ENCODE measurements around the gene CBFA2T3. TPM values are rescaled to one million over a fixed set of nuclear protein-coding genes. Genes with fewer than 3 reads are reported as not detected.

Gene CBFA2T3
- total and polyA plus RNA-seq, 2 donors (not counting 1 experiment from before 2014, with no cell fraction given) = 40.8 to 58.3 TPM

- Histone ChIP-seq H3K27me3 (replicated peaks in 1 of 4; ENCODE audit: control extremely low read depth in 1 of 4, control insufficient read depth in 3 of 4, insufficient read depth in 4 of 4, low read length in 3 of 4) (no peaks in the 10 kb centered on the region), H4K20me1 (ENCODE audit: control insufficient read depth, insufficient read depth, low read length, poor library complexity, severe bottlenecking) (peaks cover 84% of the 10 kb centered on the region), H3K9me3 (ENCODE audit: control extremely low read depth in 1 of 3, control insufficient read depth in 2 of 3, insufficient read depth in 1 of 3, low read length in 2 of 3) (no peaks in the 10 kb centered on the region), H3K4me2 (replicated peaks; ENCODE audit: low read depth, low read length, poor library complexity, severe bottlenecking) (peak overlapping the region; percentile 91), H2AFZ (ENCODE audit: insufficient read depth, low read depth, low read length, poor library complexity, severe bottlenecking) (peak overlapping the region; percentile 25), H3K4me1 (ENCODE audit: control insufficient read depth in 2 of 2, insufficient read depth in 2 of 2, low read length in 2 of 2) (peaks cover 50 to 61% of the 10 kb centered on the region in 2 donors), H3K27ac (ENCODE audit: low read length in 2 of 2) (peak overlapping the region; percentile 29 to 42), H3K9ac (ENCODE audit: low read length) (peak overlapping the region; percentile 71), H3K4me3 (ENCODE audit: control extremely low read depth in 1 of 5, extremely low read depth in 1 of 5, insufficient read depth in 1 of 5, low read depth in 2 of 5, low read length in 4 of 5) (peak overlapping the region; percentile 50 to 68 (median 59)), H3K36me3 (replicated peaks in 1 of 2; ENCODE audit: control extremely low read depth in 1 of 2, control insufficient read depth in 1 of 2, extremely low read depth in 1 of 2, insufficient read depth in 2 of 2, low read length in 1 of 2) (peaks cover 0 to 19% of the 10 kb centered on the region in 2 experiments), H3K79me2 (ENCODE audit: control insufficient read depth, insufficient read depth, low read length) (peaks cover 84% of the 10 kb centered on the region)
- ChIA-PET POLR2A (interaction anchor here (1.7 kb wide), 1 partner anchor 232 kb away, joined by 4 read pairs; the partner anchor contains the start of gene CDH15), CTCF (no interaction called here)
- no peaks in the 10 kb centered on the region for H3K27me3 Mint-ChIP-seq
- H3K9me3 Mint-ChIP-seq (ENCODE audit: insufficient read depth) = no peaks in the 10 kb centered on the region
- H3K4me1 Mint-ChIP-seq = peaks cover 59% of the 10 kb centered on the region
- H3K27ac Mint-ChIP-seq = peak overlapping the region; percentile 89
- DNase-seq = peak; percentile 60
- 6% methylated on average over 34 of the region's 34 CpGs for WGBS (ENCODE audit: insufficient coverage)
- no peak for ATAC-seq (ENCODE audit: low read depth)
- H3K4me3 Mint-ChIP-seq = peak overlapping the region; percentile 93
- TF ChIP-seq EZH2 (IDR thresholded peaks at IDR 0.05; ENCODE audit: borderline replicate concordance, insufficient read depth, low read depth, low read length, poor library complexity, severe bottlenecking) = no peak
- TF ChIP-seq, protein P1, sequence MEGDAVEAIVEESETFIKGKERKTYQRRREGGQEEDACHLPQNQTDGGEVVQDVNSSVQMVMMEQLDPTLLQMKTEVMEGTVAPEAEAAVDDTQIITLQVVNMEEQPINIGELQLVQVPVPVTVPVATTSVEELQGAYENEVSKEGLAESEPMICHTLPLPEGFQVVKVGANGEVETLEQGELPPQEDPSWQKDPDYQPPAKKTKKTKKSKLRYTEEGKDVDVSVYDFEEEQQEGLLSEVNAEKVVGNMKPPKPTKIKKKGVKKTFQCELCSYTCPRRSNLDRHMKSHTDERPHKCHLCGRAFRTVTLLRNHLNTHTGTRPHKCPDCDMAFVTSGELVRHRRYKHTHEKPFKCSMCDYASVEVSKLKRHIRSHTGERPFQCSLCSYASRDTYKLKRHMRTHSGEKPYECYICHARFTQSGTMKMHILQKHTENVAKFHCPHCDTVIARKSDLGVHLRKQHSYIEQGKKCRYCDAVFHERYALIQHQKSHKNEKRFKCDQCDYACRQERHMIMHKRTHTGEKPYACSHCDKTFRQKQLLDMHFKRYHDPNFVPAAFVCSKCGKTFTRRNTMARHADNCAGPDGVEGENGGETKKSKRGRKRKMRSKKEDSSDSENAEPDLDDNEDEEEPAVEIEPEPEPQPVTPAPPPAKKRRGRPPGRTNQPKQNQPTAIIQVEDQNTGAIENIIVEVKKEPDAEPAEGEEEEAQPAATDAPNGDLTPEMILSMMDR (IDR thresholded peaks at IDR 0.05) = no peak
- intact Hi-C loops (cut with micrococcal nuclease) = no loop called here
Measured at GRCh38 chr16:88939245-88939971, 37.6 kb downstream of the CBFA2T3 start.

DNA sequence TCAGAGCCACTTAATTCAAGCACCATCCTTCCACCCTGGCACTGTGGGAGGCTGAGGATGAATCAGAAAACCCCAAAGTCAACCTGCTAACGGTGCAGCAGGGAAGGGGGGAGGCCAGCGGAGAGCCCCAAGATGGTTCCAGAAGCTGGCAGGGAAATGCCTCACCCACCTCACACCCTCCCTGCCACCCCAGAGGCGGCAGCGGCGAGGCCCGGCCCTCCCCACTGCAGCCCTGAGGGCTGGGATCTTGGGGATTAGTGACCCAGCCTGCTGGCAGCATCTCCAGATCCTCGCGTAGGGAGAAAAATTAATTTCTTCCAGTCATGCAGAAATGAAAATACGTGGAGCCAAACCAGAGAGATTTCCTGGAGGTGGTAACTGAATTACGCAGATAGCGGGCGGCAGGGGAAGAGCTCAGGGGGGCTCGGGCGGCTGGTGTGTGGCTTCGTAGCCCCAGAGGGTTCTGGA, 38.2 kb downstream of the CBFA2T3 start:
- ATAC-seq (ENCODE audit: low read depth) (no peak), DNase-seq (peak; percentile 41)
- POLR2A ChIA-PET = interaction anchor here (1.7 kb wide), 1 partner anchor 232 kb away, joined by 4 read pairs; the partner anchor contains the start of gene CDH15
- no peak for TF ChIP-seq EZH2 (IDR thresholded peaks at IDR 0.05; ENCODE audit: borderline replicate concordance, insufficient read depth, low read depth, low read length, poor library complexity, severe bottlenecking)
- TF ChIP-seq, protein P1 (IDR thresholded peaks at IDR 0.05) = no peak
- Mint-ChIP-seq H3K27ac (peak overlapping the region; percentile 89), H3K9me3 (ENCODE audit: insufficient read depth) (no peaks in the 10 kb centered on the region), H3K4me1 (peaks cover 60% of the 10 kb centered on the region), H3K4me3 (peak overlapping the region; percentile 93), H3K27me3 (no peaks in the 10 kb centered on the region)
- CTCF ChIA-PET = no interaction called here
- Histone ChIP-seq H3K4me3 (ENCODE audit: control extremely low read depth in 1 of 5, extremely low read depth in 1 of 5, insufficient read depth in 1 of 5, low read depth in 2 of 5, low read length in 4 of 5) (peak overlapping the region; percentile 50 to 68 (median 59)), H3K9me3 (ENCODE audit: control extremely low read depth in 1 of 3, control insufficient read depth in 2 of 3, insufficient read depth in 1 of 3, low read length in 2 of 3) (no peaks in the 10 kb centered on the region), H3K4me1 (ENCODE audit: control insufficient read depth in 2 of 2, insufficient read depth in 2 of 2, low read length in 2 of 2) (peaks cover 50 to 61% of the 10 kb centered on the region in 2 donors), H3K27me3 (replicated peaks in 1 of 4; ENCODE audit: control extremely low read depth in 1 of 4, control insufficient read depth in 3 of 4, insufficient read depth in 4 of 4, low read length in 3 of 4) (no peaks in the 10 kb centered on the region), H3K36me3 (replicated peaks in 1 of 2; ENCODE audit: control extremely low read depth in 1 of 2, control insufficient read depth in 1 of 2, extremely low read depth in 1 of 2, insufficient read depth in 2 of 2, low read length in 1 of 2) (peaks cover 0 to 19% of the 10 kb centered on the region in 2 experiments), H3K27ac (ENCODE audit: low read length in 2 of 2) (peak overlapping the region; percentile 29 to 42), H3K9ac (ENCODE audit: low read length) (peak overlapping the region; percentile 71), H2AFZ (ENCODE audit: insufficient read depth, low read depth, low read length, poor library complexity, severe bottlenecking) (peak overlapping the region; percentile 31), H4K20me1 (ENCODE audit: control insufficient read depth, insufficient read depth, low read length, poor library complexity, severe bottlenecking) (peaks cover 87% of the 10 kb centered on the region), H3K4me2 (replicated peaks; ENCODE audit: low read depth, low read length, poor library complexity, severe bottlenecking) (peak overlapping the region; percentile 91), H3K79me2 (ENCODE audit: control insufficient read depth, insufficient read depth, low read length) (peaks cover 87% of the 10 kb centered on the region)
- 5% methylated on average over 10 of the region's 15 CpGs for WGBS (ENCODE audit: insufficient coverage)
- intact Hi-C loops (cut with micrococcal nuclease) = no loop called here

All from B cell (primary cell).